SK-N-SH (cell line): ENCODE measurements around the gene TMEM132D.

Experiments used
- JUND ChIP-seq: IDR thresholded peaks from 2 replicates; pipeline ENCODE4 v1.4.0; 2012
- MEF2A ChIP-seq: IDR thresholded peaks from 2 replicates; pipeline ENCODE4 v1.4.0; 2012; ENCODE audit warnings: low read depth, borderline replicate concordance
- MXI1 ChIP-seq: IDR thresholded peaks from 2 replicates; pipeline ENCODE4 v1.6.1; 2012; ENCODE audit warnings: mild to moderate bottlenecking, low read depth, low read length, improper control_type of control experiment
- POLR2AphosphoS5 ChIP-seq: IDR thresholded peaks from 2 replicates; pipeline ENCODE4 v1.6.1; 2012; ENCODE audit warnings: low read depth, low read length
- SIN3A ChIP-seq: IDR thresholded peaks from 2 replicates; pipeline ENCODE4 v1.6.1; 2012; ENCODE audit warnings: low read depth, mild to moderate bottlenecking, low read length, moderate library complexity, borderline replicate concordance
- TAF1 ChIP-seq: IDR thresholded peaks from 2 replicates; pipeline ENCODE4 v1.6.1; 2012; ENCODE audit warnings: low read depth, mild to moderate bottlenecking, low read length, moderate library complexity, borderline replicate concordance
- TF ChIP-seq, protein P1 (sequence below): IDR thresholded peaks from 2 replicates; pipeline ENCODE4 v1.4.0; 2012; ENCODE audit warnings: low read depth
- TF ChIP-seq, protein P2 (sequence below): fragments of 200-600 bp; sonication (generic); IDR thresholded peaks from 2 replicates; pipeline ENCODE4 v1.6.1; 2017; ENCODE audit warnings: antibody characterized with exemption, mild to moderate bottlenecking, moderate library complexity
- TF ChIP-seq, protein P3 (sequence below): IDR thresholded peaks from 2 replicates; pipeline ENCODE4; 2012
- TF ChIP-seq, protein P4 (sequence below): fragments of 150-350 bp; IDR thresholded peaks from 2 replicates; pipeline ENCODE4 v1.6.1; 2017; ENCODE audit warnings: antibody characterized with exemption, low read length, low read depth, borderline replicate concordance

DNA sequence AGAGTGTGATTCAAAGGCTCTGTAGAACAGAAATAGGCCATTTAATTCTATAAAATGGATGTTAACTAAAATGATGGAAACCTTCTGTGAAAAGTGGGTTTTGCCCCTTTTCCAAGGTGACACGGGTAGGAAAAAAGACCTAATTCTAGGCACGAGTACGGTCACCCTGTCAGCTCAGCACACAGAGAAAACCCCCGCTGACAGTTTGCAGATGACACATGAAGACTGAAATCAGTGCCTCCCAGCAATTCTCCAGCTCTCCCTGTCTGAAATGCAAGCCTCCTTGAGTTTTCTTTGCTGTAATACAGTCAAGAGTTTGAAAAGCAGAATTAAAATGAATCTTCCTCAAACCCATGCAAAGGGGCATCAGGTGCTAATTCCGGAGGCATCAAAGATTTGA, 230.0 kb downstream of the TMEM132D start:
- TF ChIP-seq, protein P1, sequence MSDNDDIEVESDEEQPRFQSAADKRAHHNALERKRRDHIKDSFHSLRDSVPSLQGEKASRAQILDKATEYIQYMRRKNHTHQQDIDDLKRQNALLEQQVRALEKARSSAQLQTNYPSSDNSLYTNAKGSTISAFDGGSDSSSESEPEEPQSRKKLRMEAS, result no peak
- TF ChIP-seq MXI1 (no peak), TAF1 (no peak), JUND (no peak), MEF2A (no peak), SIN3A (no peak), POLR2AphosphoS5 (no peak)
- TF ChIP-seq, protein P2, sequence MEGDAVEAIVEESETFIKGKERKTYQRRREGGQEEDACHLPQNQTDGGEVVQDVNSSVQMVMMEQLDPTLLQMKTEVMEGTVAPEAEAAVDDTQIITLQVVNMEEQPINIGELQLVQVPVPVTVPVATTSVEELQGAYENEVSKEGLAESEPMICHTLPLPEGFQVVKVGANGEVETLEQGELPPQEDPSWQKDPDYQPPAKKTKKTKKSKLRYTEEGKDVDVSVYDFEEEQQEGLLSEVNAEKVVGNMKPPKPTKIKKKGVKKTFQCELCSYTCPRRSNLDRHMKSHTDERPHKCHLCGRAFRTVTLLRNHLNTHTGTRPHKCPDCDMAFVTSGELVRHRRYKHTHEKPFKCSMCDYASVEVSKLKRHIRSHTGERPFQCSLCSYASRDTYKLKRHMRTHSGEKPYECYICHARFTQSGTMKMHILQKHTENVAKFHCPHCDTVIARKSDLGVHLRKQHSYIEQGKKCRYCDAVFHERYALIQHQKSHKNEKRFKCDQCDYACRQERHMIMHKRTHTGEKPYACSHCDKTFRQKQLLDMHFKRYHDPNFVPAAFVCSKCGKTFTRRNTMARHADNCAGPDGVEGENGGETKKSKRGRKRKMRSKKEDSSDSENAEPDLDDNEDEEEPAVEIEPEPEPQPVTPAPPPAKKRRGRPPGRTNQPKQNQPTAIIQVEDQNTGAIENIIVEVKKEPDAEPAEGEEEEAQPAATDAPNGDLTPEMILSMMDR, result no peak
- TF ChIP-seq, protein P3, sequence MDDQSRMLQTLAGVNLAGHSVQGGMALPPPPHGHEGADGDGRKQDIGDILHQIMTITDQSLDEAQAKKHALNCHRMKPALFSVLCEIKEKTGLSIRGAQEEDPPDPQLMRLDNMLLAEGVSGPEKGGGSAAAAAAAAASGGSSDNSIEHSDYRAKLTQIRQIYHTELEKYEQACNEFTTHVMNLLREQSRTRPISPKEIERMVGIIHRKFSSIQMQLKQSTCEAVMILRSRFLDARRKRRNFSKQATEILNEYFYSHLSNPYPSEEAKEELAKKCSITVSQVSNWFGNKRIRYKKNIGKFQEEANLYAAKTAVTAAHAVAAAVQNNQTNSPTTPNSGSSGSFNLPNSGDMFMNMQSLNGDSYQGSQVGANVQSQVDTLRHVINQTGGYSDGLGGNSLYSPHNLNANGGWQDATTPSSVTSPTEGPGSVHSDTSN, result no peak
- TF ChIP-seq, protein P4, sequence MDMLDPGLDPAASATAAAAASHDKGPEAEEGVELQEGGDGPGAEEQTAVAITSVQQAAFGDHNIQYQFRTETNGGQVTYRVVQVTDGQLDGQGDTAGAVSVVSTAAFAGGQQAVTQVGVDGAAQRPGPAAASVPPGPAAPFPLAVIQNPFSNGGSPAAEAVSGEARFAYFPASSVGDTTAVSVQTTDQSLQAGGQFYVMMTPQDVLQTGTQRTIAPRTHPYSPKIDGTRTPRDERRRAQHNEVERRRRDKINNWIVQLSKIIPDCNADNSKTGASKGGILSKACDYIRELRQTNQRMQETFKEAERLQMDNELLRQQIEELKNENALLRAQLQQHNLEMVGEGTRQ, result no peak
